Measurements from ENCODE around the gene DRD2.

The DRD2 gene

GRCh38 chr11:113468726-113469345 is 6.4 kb downstream of the DRD2 start:
- H3K4me1 Mint-ChIP-seq: no peaks in the 10 kb centered on the region
- ATAC-seq (no peak), DNase-seq (ENCODE audit: low spot score in 2 of 2) (no peak)
- H3K36me3 Mint-ChIP-seq: no peaks in the 10 kb centered on the region
- H3K9me3 Mint-ChIP-seq: no peaks in the 10 kb centered on the region
- no peak overlapping the region for H3K27ac Mint-ChIP-seq
- no peak overlapping the region for H3K4me3 Mint-ChIP-seq

GRCh38 chr11:113467545-113467944 is 7.7 kb downstream of the DRD2 start:
- Mint-ChIP-seq H3K36me3 (no peaks in the 10 kb centered on the region), H3K27ac (no peak overlapping the region), H3K4me1 (no peaks in the 10 kb centered on the region), H3K9me3 (no peaks in the 10 kb centered on the region), H3K4me3 (no peak overlapping the region)
- DNase-seq (ENCODE audit: low spot score in 2 of 2) (no peak), ATAC-seq (no peak)

- H3K4me3 Mint-ChIP-seq: no peak overlapping the region
- no peaks in the 10 kb centered on the region for H3K4me1 Mint-ChIP-seq
- H3K9me3 Mint-ChIP-seq: no peaks in the 10 kb centered on the region
- DNase-seq (ENCODE audit: low spot score in 2 of 2): no peak
- no peak overlapping the region for H3K27ac Mint-ChIP-seq
- no peak for ATAC-seq
- H3K36me3 Mint-ChIP-seq: no peaks in the 10 kb centered on the region
These were observed 9.4 kb downstream of the DRD2 start for GRCh38 chr11:113465786-113466185.

GRCh38 chr11:113464416-113464815 is 10.8 kb downstream of the DRD2 start:
- H3K4me1 Mint-ChIP-seq: no peaks in the 10 kb centered on the region
- no peak for DNase-seq (ENCODE audit: low spot score in 2 of 2)
- H3K27ac Mint-ChIP-seq: no peak overlapping the region
- no peak overlapping the region for H3K4me3 Mint-ChIP-seq
- peak; percentile 17 for ATAC-seq
- H3K9me3 Mint-ChIP-seq: no peaks in the 10 kb centered on the region
- no peaks in the 10 kb centered on the region for H3K36me3 Mint-ChIP-seq

- no peaks in the 10 kb centered on the region for H3K9me3 Mint-ChIP-seq
- H3K27ac Mint-ChIP-seq: no peak overlapping the region
- ATAC-seq: no peak
These were observed 12.4 kb downstream of the DRD2 start for GRCh38 chr11:113462830-113463229.

GRCh38 chr11:113461639-113462038 is 13.6 kb downstream of the DRD2 start:
- Mint-ChIP-seq H3K27ac (no peak overlapping the region), H3K4me3 (no peak overlapping the region), H3K4me1 (no peaks in the 10 kb centered on the region), H3K36me3 (no peaks in the 10 kb centered on the region), H3K9me3 (no peaks in the 10 kb centered on the region)
- DNase-seq (ENCODE audit: low spot score in 2 of 2) (no peak), ATAC-seq (no peak)

More at GRCh38 chr11:113462830-113463229, 12.4 kb downstream of the DRD2 start:
- Mint-ChIP-seq H3K36me3 (no peaks in the 10 kb centered on the region), H3K4me1 (no peaks in the 10 kb centered on the region), H3K4me3 (no peak overlapping the region)
- no peak for DNase-seq (ENCODE audit: low spot score in 2 of 2)

GRCh38 chr11:113460469-113460868 is 14.7 kb downstream of the DRD2 start:
- H3K9me3 Mint-ChIP-seq: no peaks in the 10 kb centered on the region
- ATAC-seq (peak; percentile 19), DNase-seq (ENCODE audit: low spot score in 2 of 2) (no peak)
- H3K36me3 Mint-ChIP-seq: no peaks in the 10 kb centered on the region
- H3K4me1 Mint-ChIP-seq: no peaks in the 10 kb centered on the region
- no peak overlapping the region for H3K4me3 Mint-ChIP-seq
- no peak overlapping the region for H3K27ac Mint-ChIP-seq

- H3K9me3 Mint-ChIP-seq: no peaks in the 10 kb centered on the region
- H3K36me3 Mint-ChIP-seq: no peaks in the 10 kb centered on the region
- DNase-seq (ENCODE audit: low spot score in 2 of 2) (no peak), ATAC-seq (no peak)
- H3K4me1 Mint-ChIP-seq: no peaks in the 10 kb centered on the region
- H3K4me3 Mint-ChIP-seq: no peak overlapping the region
- no peak overlapping the region for H3K27ac Mint-ChIP-seq
These were observed 17.0 kb downstream of the DRD2 start for GRCh38 chr11:113458189-113458588.

GRCh38 chr11:113457784-113458183 is 17.4 kb downstream of the DRD2 start:
- DNase-seq (ENCODE audit: low spot score in 2 of 2): no peak
- H3K36me3 Mint-ChIP-seq: no peaks in the 10 kb centered on the region
- H3K27ac Mint-ChIP-seq: no peak overlapping the region
- no peaks in the 10 kb centered on the region for H3K4me1 Mint-ChIP-seq
- ATAC-seq: peak; percentile 14
- H3K9me3 Mint-ChIP-seq: no peaks in the 10 kb centered on the region
- H3K4me3 Mint-ChIP-seq: no peak overlapping the region

GRCh38 chr11:113454455-113454854 is 20.7 kb downstream of the DRD2 start:
- Mint-ChIP-seq H3K36me3 (no peaks in the 10 kb centered on the region), H3K4me1 (no peaks in the 10 kb centered on the region)

GRCh38 chr11:113449743-113450142 is 25.5 kb downstream of the DRD2 start:
- Mint-ChIP-seq H3K36me3 (no peaks in the 10 kb centered on the region), H3K27ac (no peak overlapping the region), H3K4me3 (no peak overlapping the region), H3K4me1 (peaks cover 15% of the 10 kb centered on the region), H3K9me3 (no peaks in the 10 kb centered on the region)
- ATAC-seq: no peak
- DNase-seq (ENCODE audit: low spot score in 2 of 2): no peak

More at GRCh38 chr11:113454455-113454854, 20.7 kb downstream of the DRD2 start:
- DNase-seq (ENCODE audit: low spot score in 2 of 2) (no peak), ATAC-seq (no peak)
- Mint-ChIP-seq H3K9me3 (no peaks in the 10 kb centered on the region), H3K4me3 (no peak overlapping the region), H3K27ac (no peak overlapping the region)

- H3K27ac Mint-ChIP-seq: no peak overlapping the region
- no peak for DNase-seq (ENCODE audit: low spot score in 2 of 2)
- H3K4me3 Mint-ChIP-seq: no peak overlapping the region
- peaks cover 15% of the 10 kb centered on the region for H3K4me1 Mint-ChIP-seq
- H3K36me3 Mint-ChIP-seq: no peaks in the 10 kb centered on the region
- ATAC-seq: no peak
- no peaks in the 10 kb centered on the region for H3K9me3 Mint-ChIP-seq
These were observed 26.9 kb downstream of the DRD2 start for GRCh38 chr11:113448316-113448677.

- Mint-ChIP-seq H3K4me3 (no peak overlapping the region), H3K27ac (no peak overlapping the region), H3K36me3 (no peaks in the 10 kb centered on the region), H3K9me3 (no peaks in the 10 kb centered on the region), H3K4me1 (peaks cover 15% of the 10 kb centered on the region)
- ATAC-seq: peak; percentile 50
- no peak for DNase-seq (ENCODE audit: low spot score in 2 of 2)
These were observed 27.4 kb downstream of the DRD2 start for GRCh38 chr11:113447621-113448315.

- H3K36me3 Mint-ChIP-seq: no peaks in the 10 kb centered on the region
- H3K27ac Mint-ChIP-seq: no peak overlapping the region
- no peak for DNase-seq (ENCODE audit: low spot score in 2 of 2)
- no peaks in the 10 kb centered on the region for H3K9me3 Mint-ChIP-seq
- no peak for ATAC-seq
- no peak overlapping the region for H3K4me3 Mint-ChIP-seq
- H3K4me1 Mint-ChIP-seq: peaks cover 15% of the 10 kb centered on the region
These were observed 28.3 kb downstream of the DRD2 start for GRCh38 chr11:113446938-113447337.

GRCh38 chr11:113446112-113446511 is 29.1 kb downstream of the DRD2 start:
- peak in 1 of 2 donors; percentile 66 for DNase-seq (ENCODE audit: low spot score in 2 of 2)
- H3K9me3 Mint-ChIP-seq: no peaks in the 10 kb centered on the region
- peak; percentile 84 for ATAC-seq
- no peaks in the 10 kb centered on the region for H3K36me3 Mint-ChIP-seq
- H3K4me1 Mint-ChIP-seq: peaks cover 15% of the 10 kb centered on the region
- peak overlapping the region; percentile 19 for H3K4me3 Mint-ChIP-seq
- no peak overlapping the region for H3K27ac Mint-ChIP-seq

GRCh38 chr11:113444502-113445123 is 30.6 kb downstream of the DRD2 start:
- H3K4me1 Mint-ChIP-seq: peaks cover 15% of the 10 kb centered on the region
- no peak overlapping the region for H3K27ac Mint-ChIP-seq
- H3K4me3 Mint-ChIP-seq: no peak overlapping the region
- DNase-seq (ENCODE audit: low spot score in 2 of 2): no peak
- ATAC-seq: no peak
- H3K9me3 Mint-ChIP-seq: no peaks in the 10 kb centered on the region
- H3K36me3 Mint-ChIP-seq: no peaks in the 10 kb centered on the region

Measured in stimulated activated effector memory CD8-positive, alpha-beta T cell treated with anti-CD3 and anti-CD28 coated beads, Interleukin-12 subunit alpha, Interleukin-12 subunit beta, amount 100 ng/mL, for 72 hours (primary cell).